AG08396 (cell line): Measurements from ENCODE around the gene SAMMSON.

ENCODE experiments used
- DNase-seq: peaks from one replicate; pipeline ENCODE4 v3.0.0; 2012; ENCODE audit warnings: low spot score, mixed read lengths

SAMMSON gene

DNA sequence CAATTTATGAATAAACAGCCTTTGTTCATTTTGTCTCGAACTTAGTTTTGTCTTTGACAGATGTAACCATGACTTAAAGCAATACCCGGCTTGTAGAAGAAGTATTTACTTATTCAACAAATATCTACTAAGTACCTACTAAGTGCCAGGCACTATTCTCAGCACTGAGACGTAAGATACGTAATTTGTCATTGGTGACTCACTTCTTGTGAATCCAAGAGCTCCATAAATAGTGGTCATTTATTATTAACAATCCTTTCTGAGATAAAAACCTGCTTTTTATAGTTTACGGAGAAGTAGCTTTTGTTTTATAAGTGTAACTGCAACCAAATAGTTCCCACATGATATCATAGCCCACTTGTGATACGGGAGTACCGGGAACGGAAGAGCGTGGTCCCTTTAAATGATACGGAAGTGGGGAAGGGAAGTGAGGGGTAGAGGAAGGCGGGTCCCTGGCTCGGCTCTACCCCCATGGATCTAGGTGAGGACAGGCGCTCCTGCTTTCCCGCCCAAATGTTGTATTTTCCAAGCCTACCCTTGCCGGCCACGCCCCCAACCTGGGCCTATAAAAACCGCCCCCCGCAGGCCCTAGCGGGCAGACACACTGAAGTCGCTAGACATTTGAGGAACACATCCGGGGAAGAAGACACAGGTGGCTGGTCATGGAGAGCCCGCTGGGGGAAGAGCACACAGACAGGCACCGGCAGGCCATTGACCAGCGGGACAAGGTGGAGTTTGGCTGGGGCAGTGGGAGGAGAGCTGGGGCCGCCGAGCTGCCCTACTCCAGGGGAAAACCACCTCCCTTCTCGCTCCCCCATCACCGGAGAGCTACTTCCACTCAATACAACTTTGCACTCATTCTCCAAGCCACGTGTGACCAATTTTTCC is at the start of gene SAMMSON:
SAMMSON (plus strand) TSS at position 594 of the 888 bp plus-strand sequence.
- DNase-seq: peak; percentile 5

DNA sequence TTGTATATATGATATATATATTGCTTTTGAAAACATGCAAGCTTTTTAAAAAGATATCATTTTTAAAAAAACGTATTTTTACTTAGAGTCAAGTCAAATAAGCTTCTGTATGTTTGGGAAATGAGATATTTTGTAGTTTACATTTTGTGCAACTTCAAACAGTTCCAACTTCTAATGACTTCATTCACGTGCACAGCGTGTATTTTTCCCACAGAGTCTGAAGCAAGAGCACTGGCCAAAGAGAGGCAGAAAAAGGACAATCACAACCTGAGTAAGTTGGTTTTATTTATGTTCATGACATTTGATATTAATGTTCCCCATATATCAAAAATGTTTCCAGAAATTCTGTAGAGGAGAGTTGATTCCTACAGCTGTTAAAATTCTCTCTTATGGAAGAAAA is 47.9 kb upstream of the SAMMSON start:
- DNase-seq: no peak

DNA sequence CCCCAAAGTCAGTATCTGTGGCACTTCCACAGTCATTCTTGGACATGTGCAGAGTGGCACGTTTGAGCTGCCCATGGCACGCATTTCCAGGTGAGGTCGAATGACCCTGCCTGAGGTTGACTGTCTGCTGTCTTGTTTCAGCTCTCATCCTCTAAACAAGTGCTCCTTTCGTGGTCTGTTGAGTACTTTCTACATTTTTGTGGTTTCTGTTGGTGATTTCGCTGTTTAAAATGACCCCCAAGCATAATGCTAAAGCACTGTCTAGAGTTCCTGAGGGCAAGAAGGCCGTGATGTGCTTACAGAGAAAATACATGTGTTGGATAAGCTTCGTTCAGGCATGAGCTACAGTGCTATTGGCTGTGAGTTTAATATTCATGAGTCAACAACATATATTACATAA is 40.0 kb upstream of the SAMMSON start:
- DNase-seq: no peak

DNA sequence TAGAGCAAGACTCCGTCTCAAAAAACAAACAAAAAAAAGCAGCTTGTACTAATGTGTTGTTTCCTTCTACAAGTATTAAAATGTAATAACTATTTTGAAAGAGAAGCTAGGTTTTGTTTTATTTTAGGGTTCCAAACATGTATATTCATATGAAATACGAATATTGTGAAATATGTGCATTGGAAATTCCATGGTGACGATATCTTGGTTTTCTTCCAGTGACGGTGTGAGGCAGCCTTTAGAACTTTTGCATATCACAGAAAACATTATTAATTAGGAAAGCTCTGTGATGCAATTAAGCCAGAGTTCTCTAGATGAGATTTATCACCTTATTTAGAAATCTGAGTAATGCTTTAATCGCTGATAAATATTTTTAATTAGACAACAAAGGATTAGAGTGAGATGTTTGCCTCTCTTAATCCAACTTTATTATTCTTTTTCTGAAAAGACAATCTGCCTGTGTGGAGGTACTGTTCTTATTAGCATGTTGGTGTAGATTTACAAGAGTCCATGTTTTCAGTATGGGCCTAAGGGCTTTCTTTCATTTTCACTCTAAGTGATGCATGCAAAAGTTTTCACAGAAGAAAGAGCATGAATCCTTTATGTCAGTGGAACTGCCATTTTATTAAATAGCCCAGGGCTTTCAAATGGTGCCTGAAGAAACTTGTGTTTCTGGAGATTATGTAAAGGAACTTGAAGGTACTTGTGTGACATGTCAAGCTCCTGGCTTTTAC is 37.7 kb upstream of the SAMMSON start:
- DNase-seq: no peak

DNA sequence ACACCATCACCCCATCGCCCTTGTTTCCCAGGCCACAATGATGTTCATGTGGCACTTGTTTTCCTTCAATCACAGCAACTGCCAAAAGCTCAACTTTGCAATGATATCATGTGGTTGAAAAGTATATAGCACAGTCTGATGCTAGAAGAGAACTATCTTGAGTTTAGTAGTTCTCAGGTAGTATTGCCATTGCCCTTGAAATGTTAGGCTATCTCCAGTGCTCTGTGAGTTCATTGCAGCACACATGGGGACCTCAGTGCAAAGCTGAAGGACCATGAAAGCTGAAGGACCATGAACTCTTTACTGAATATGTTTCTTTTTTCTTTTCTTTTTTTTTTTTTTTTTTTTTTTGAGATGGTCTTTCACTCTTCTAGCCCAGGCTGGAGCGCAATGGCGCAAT is 35.9 kb upstream of the SAMMSON start:
- no peak for DNase-seq

DNA sequence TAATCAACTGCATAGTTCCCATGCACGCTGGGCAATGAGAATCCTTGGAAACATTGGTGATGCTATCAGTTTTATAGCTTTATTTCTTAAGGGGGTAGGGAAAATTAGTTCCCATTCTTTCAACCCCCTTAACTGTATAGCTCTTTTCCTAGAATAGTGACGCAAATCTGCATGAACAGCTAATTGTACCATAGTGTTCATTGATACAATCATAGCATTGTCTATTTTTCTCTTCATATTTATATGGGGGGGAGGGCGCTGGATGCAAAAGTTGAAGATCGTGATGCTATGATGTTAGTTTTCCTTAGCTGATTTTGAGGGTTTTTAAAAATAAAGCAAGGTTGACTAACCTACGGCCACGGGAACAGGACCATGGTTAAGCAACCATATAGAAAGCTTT is 32.4 kb upstream of the SAMMSON start:
- no peak for DNase-seq

DNA sequence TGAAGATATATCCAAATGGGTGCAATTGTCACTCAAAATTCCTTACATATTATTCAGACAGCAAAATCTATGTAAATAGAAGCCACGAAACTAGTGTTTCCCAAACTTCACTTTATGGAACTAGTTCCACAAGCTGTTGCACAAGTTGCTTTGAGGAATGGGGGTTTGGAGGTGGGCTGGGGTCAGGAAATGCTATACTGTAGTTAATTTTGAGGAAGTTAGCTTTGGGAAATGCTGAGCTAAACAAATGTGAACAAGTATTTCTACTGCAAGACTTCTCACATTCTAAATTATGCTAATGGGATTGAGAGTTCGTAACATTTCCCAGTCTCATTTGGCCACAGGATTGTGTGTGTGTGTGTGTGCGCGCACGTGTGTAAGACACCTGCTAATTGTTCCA is 28.7 kb upstream of the SAMMSON start:
- no peak for DNase-seq

DNA sequence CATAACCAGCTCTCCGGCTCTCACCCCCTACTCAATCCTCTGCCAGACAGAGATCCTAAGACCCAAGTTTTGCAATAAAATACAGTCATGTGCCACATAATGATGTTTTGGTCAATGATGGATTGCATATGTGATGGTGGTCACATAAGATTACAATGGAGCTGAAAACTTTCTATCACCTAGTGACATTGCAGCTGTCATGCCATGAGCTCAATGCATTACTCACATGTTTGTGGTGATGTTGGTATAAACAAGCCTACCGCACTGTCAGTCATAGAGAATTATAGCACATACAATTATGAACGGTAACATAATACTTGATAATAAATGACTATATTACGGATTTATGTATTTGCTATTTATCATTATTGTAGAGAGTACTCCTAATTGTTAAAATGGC is 26.9 kb upstream of the SAMMSON start:
- no peak for DNase-seq

DNA sequence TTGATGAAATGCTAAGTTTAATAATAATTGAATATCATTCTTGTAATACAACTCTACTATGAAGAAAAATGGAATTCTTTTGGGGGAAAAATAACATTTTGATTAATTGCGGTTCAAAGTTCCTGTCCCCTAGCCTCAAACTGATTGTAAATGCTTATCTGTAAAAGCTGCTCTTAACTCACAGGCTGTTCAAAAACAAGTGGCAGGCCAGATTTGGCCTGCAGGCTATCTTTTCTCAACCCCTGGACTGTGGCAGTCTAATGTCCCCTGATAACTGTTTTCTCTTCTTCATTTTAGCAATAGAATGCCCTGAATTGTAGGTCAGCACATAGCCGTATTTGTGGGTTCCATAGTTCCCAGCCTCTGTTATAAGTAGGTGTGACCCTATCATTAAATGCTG is 23.5 kb upstream of the SAMMSON start:
- no peak for DNase-seq

DNA sequence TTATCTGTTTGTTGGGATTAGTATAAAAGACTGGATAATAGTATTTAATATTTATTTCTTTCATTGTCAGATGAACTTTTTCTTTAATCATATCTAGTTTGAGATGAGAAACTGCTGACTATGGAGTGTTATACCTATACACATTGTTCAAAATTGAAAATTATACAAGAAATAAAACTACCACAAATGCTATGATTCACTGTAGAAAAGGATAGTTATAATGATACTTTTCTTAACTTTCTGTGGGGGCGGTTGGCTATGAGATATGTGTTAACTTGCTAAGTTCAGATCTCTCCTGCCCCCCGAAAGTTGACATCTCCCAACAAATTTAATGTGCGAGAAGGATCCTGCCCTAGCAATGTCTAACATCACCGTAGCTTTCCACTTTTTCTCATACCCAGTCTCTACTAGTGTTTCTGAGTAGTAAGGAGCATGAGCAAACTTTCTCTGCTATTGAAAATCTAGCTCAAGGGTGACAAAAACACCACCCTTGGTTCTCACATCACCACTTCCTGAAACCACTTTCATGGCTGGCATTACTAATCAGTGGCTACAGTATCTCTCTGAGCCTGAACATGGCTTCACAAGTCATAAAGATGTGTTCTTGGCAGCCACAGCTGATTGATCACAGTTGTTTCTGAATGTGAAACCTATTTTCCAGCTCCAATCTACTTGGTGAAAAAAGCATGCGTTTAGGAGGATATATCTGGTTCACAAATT is 15.8 kb upstream of the SAMMSON start:
- DNase-seq: no peak

DNA sequence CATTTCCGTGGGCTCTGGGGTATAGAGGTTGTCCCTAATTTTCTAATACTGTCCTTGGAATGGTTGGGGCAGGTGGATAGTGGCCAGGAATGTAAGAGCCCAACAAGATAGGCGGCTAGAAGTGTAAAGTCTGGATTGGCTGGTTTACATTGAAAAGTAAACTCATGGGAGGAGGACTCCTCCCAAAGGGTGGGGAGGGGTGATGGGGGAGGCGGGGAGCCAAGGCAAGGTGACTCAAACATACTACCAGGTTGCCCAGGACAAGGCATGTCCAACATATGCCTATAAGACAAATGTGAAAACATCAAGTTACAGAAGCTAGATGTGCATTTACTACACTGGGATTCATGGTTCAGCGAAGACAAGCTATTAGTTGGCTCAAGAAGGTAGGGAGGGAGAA is 14.3 kb upstream of the SAMMSON start:
- no peak for DNase-seq

DNA sequence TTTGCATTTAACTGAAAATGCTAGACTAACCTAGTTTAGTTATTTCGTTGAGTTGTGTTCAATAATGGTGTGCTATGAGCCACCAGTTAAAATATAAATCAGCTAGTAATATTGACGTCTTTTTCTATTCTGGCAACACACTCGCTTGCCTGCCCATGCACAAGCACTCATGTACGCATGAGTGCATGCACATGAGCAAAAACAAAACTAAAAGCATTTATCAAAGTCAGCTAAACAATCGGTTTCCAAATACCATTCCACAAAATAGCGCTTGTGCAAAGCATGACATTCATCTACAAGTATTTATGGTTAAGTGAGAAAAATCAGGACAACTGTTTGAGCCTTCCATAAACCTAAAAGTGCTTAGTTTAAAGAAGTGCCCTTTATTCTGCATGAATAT is 13.1 kb upstream of the SAMMSON start:
- DNase-seq: no peak

DNA sequence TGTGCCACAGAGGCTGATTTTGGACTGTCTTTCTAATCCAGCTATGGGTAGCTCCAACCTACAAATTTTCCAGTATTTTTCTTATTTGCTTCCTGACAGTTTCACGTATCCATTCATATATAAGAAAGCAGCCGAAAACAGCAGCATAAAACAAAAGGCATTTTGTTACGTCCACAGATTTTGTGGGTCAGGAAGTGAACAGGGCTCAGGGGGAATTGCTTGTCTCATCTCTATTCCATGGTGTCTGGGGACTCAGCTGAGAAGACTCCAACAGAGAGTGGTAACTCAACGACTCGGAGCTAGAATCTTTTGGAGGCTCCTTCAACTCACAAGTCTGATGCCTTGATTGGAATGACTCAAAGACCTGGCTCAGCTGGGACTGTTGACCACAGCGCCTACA is 11.7 kb upstream of the SAMMSON start:
- DNase-seq: no peak

DNA sequence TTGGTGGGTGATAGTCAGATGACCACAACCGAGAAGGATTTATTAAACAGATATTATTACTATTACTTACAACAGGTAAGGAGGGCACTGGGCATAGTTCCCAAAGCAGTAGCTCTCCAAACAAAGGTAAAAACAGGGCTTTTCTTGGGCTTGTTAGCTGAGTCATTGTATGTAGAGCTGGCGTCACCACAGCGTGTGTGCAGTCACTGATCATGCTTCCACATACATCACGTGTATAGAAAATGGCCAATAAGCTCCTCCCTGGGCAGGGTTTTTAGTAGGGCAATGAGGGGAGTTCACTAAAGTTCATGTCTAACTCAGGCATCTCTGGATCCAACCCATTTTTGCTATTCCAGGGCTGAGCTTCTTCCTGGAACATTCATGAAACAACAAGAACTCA is 5.8 kb upstream of the SAMMSON start:
- DNase-seq: no peak

DNA sequence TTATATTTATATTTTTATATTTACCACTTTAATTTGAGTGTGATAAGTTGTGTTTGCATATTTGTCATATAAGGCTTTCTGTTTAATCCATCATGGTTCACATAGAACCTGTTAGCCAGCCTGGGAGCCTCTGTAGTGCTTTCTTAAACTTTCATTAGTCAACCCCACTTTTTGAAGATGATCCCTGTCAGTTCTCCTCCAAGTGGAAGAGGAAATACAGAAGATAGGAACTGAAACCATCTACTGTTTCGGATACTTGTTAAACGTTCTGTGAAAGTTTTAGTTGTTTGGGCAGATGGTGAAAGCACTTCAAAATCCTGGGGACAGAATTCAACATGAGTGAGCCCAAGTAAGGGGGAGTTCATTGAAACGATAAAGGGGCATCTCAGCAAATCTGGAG is 4.6 kb upstream of the SAMMSON start:
- DNase-seq: no peak

DNA sequence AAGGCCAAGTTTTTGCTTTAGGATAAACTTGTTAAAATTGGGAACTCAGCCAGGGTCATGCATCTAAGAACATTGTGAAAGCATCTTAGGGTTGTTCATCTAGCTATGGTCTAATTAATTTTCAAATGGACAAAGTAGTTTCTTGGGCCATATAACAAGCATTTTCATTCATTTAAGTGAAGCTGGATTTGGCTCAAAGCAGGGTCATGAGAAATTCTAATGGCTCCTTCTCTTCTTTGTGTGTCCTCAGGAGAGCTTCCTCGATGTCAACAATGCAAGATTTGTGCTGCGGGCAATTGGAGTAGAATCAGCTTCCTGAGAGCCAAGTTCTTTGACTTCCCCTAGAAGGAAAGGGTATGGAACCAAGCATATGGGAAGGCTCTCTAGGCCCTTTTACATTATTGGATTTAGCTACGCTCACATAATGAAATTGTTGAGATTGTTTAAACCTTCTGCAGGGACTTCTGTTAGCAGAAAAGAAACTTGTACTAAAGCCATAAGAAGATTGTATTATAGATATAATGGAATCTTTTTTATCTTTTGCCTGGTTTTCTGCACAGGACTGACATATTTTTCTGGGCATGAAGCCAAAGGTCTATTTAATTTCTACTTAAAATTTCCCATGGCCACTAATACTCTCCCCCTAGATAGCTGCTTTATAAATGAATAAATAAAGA is 1.8 kb upstream of the SAMMSON start:
- no peak for DNase-seq

DNA sequence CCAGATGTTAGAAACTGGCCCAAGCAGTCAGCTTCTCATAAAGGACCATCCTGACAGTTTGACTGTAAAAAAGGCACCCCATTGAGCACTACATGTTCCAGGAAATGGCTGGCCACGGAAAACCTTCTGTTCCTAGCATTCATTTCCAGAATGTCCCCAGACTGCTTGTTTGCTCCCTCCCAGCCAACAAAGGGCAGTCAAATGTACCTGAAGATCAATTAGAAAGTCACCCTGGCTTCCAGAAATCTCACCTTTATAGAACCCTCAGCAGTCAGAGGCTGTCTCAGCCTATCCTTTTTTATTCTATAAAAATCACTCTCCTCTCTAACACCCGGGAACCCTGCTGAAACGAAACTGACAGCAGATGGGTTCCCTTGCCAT is 784 bp upstream of the SAMMSON start:
- DNase-seq: no peak

DNA sequence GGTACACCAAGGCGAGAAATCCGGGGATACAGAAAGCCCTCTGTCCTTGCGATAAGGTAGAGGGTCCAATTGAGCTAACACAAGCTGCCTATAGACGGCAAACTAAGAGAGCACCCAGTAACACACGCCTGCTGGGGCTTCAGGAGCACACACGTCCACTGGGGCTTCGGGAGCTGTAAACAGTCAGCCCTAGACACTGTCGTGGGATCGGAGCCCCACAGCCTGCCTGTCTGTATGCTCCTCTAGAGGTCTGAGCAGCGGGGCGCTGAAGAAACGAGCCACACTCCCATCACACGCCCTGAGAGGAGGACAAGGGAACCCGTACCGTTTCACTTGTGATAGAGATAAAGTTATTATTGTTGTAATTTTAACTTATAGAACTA is 486 bp downstream of the SAMMSON start:
- DNase-seq: no peak

DNA sequence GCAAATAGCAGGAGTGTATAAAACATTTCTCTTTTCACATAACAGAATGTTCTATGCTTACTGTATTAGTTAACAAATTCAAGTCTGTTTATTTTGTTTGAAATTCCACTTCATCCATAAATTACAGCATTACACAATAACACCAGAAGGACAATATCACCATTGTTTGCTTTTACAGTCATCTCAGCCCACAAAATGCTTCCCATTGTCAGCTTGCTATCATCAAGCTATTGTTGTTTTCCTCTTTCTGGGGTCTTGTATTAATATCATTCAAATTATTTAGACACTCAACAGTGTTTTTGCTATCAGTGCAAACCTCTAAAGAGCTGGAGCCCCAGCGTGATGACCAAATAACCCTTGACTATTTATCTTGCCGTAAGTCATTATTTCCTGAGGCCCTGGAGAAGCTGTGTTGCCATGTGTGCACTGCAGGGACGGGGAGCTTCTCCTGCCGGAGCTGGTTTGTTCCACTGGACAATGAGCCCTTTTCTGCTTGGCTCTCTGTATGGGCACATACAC is 1.1 kb downstream of the SAMMSON start:
- peak; percentile 12 for DNase-seq

DNA sequence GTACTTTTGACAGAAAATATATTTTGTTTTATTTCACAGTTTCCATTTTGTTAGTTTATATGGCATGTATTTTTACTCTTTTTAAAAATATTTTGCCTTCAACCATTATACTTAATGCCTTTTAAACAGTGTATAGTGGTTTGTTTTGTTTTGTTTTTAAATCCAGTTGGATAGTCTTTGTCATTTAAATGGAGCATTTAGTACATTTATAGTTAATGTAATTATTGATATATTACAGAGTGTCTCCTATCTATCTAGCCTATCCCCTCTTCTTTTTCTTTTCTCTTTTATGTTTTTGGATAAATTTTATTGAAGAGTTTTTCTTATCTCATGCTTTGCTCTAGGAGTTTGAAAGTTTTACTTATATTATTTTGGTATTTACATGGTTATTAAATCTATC is 3.6 kb downstream of the SAMMSON start:
- DNase-seq: no peak

DNA sequence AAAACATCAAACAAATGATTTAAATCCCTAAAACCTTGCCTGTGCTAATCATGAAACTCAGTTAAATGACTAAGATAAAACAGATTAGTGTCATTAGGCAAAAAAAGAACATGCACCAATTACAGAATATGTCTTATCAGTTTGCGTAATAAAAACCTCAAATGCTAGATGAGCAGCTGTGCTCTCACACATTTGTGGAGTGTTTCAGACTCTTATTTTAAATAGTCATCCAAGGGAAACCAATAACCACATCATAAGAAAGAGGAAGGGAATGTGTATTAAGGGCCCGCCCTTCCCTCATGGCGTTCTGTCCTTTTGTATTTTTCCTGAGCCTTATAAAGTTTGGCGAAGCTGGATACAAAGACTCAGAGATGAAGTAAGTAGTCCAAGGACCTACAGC is 6.6 kb downstream of the SAMMSON start:
- DNase-seq: no peak

DNA sequence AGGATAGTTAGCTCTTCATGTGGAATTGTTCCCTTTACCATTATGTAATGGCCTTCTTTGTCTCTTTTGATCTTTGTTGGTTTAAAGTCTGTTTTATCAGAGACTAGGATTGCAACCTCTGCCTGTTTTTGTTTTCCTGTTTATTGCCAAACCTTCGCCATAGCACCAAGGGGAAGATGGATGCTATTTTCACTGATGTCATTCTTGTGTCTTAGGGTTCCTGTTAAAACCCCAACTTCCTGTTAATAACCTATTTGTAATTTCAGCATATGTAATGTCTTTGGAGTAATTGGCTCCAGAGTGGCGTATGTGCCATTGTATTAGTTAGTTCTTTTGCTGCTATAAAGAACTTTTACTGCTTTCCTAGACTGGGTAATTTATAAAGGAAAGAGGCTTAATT is 10.8 kb downstream of the SAMMSON start:
- DNase-seq: no peak
